RWPE1 (cell line): ENCODE results near the gene BBC3.

Experiments
- CTCF ChIA-PET: fragments of 350-600 bp; sonication (Branson Sonifier 250); formaldehyde crosslinking; extraction: SDS; loops from one replicate; lab custom pipeline; 2021; lab: Yijun Ruan, JAX
- POLR2A ChIA-PET: fragments of 400-600 bp; formaldehyde crosslinking; extraction: SDS; loops from one replicate; lab custom pipeline; 2020; ENCODE audit warnings: antibody characterized with exemption; ENCODE audit not compliant: low non-redundant PET; lab: Yijun Ruan, JAX
- DNase-seq: peaks from one replicate; pipeline ENCODE4 v3.0.0; 2012; ENCODE audit warnings: low spot score
- H3K27ac ChIP-seq: fragments of 450-650 bp; 2 replicates; pipeline ENCODE4 v1.5.1; 2017
- TF ChIP-seq, protein P1 (sequence below): fragments of 450-650 bp; conservative IDR thresholded peaks from 2 replicates; pipeline ENCODE4 v1.5.1; 2017; ENCODE audit warnings: low read depth, mild to moderate bottlenecking

Gene BBC3

DNA sequence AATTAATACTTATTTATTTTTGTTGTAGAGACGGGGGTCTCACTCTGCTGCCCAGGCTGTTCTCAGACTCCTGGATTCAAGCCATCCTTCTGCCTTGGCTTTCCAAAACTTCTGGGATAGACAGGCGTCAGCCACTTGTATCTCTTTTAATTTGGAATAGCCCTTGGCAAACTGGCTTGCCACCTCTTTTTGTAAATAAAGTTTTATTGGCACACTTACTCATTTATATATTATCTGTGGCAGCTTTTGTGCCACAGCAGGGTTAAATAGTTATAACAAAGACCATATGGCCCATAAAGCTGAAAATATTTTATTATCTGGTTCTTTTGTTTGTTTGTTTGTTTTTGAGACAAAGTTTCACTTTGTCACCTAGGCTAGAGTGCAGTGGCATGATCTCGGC, 30.5 kb downstream of the BBC3 start:
- H3K27ac ChIP-seq: no peak overlapping the region
- POLR2A ChIA-PET: no interaction called here
- no peak for DNase-seq
- TF ChIP-seq, protein P1, sequence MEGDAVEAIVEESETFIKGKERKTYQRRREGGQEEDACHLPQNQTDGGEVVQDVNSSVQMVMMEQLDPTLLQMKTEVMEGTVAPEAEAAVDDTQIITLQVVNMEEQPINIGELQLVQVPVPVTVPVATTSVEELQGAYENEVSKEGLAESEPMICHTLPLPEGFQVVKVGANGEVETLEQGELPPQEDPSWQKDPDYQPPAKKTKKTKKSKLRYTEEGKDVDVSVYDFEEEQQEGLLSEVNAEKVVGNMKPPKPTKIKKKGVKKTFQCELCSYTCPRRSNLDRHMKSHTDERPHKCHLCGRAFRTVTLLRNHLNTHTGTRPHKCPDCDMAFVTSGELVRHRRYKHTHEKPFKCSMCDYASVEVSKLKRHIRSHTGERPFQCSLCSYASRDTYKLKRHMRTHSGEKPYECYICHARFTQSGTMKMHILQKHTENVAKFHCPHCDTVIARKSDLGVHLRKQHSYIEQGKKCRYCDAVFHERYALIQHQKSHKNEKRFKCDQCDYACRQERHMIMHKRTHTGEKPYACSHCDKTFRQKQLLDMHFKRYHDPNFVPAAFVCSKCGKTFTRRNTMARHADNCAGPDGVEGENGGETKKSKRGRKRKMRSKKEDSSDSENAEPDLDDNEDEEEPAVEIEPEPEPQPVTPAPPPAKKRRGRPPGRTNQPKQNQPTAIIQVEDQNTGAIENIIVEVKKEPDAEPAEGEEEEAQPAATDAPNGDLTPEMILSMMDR: no peak
- CTCF ChIA-PET: interaction anchor here (0.6 kb wide), 1 partner anchor 11 kb away, joined by 3 read pairs; no protein-coding TSS in a partner anchor

DNA sequence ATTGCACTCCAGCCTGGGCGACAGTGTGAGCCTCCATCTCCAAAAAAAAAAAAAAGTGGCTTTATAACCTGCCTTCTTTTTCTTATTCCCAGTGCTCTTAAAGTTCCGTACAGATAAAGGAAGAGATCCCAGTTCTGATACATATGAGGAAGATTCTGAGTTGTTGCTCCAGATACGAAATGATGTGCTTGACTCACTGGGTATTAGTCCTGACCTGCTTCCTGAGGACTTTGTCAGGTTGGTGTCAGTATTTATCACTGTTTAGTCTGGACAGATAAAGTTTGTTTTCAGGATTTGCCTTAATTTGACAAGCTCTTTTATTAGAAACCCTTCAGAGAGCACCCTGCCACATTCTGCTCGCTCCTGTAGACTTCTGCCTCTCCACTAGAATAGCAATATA, 33.9 kb downstream of the BBC3 start:
- ChIA-PET CTCF (interaction anchor here (0.7 kb wide), 2 partner anchors 112 to 267 kb away, joined by 3 to 5 read pairs; no protein-coding TSS in a partner anchor), POLR2A (no interaction called here)
- H3K27ac ChIP-seq: no peak overlapping the region; the same call in 1 of the 2 replicates
- TF ChIP-seq, protein P1: no peak
- no peak for DNase-seq

DNA sequence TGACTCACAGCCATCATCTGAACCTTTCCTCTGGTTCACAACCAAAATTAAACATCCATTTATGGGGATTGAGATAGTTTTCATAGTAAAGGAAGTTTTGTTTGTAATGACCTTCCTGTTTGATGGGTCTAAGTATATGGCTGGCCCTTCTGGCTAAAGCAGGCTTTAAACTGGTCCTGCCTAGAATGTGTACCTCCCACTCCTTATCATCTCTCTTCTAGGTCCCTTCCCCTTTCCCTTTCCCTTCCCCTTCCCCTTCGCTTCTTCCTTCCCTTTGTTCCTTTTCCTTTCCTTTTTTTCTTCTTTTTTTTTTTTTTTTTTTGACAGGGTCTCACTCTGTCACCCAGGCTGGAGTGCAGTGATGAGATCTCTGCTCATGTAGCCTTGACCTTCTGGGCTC, 35.6 kb downstream of the BBC3 start:
- CTCF ChIA-PET: interaction anchor here (0.6 kb wide), 1 partner anchor 196 kb away, joined by 3 read pairs; no protein-coding TSS in a partner anchor
- POLR2A ChIA-PET: no interaction called here

DNA sequence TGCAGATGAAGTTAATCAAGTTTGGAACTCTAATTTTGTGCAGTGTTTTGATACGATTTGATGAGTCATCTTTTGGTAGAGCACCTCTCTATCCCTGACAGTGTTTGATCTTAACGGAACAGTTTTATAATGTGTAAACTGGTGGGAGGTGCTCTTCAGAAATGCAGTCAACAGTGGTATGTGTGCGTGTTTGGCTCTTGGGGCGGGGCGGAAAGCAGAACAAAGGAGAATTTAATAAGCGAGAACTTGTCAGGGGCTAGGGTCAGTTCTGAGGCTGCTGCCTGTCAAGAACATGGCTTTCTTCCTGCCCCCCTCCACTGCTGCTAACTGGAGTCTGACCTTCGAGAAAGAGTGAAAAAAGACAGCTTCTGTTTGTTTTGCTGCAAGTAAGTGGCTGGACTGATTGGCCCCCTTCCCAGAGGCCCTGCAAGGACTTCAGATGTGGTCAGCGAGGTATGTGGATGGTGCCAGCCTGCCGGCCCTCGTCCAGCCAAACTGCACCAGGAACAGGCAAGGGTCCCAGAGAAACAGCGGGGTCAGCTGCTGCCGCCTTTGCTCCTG, 40.8 kb downstream of the BBC3 start:
- ChIA-PET CTCF (interaction anchor here (0.7 to 1.1 kb wide), 2 partner anchors 20 to 28 kb away, joined by 5 read pairs; no protein-coding TSS in a partner anchor), POLR2A (no interaction called here)
- TF ChIP-seq, protein P1: no peak
- DNase-seq: peak; percentile 14
- H3K27ac ChIP-seq: peak overlapping the region; percentile 62

More for the DNA sequence above, 35.6 kb downstream of the BBC3 start:
- TF ChIP-seq, protein P1: no peak
- DNase-seq: no peak
- no peak overlapping the region for H3K27ac ChIP-seq

DNA sequence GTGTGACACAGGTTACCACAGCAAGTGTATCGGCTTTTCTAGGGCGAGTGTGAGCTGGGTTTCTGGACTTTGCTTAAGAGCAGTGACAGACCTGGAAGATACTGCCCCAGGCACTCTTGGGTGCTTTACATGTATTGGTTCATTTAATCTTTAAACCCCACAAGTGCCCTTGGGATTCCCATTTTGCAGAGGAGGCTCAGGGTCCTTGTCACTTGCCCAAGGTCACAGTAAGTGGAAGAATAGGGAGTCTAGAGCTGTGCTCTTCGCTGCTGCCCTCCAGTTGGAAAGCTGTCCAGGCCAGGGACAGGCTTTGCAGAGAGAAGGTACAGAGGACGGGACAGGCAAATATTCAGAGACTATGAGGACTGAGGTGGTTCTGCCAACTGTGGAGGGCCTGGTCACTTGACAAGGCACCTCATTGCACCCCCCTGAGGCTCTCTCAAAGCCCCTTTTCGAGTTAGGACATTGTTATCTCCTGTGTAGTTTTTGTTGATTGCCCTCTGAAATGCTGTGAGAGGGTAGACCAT, 42.4 kb downstream of the BBC3 start:
- POLR2A ChIA-PET: interaction anchor here (0.5 kb wide), 1 partner anchor 74 kb away, joined by 3 read pairs; no protein-coding TSS in a partner anchor
- TF ChIP-seq, protein P1: no peak
- H3K27ac ChIP-seq: peak overlapping the region; percentile 54
- DNase-seq: no peak
- CTCF ChIA-PET: no interaction called here

DNA sequence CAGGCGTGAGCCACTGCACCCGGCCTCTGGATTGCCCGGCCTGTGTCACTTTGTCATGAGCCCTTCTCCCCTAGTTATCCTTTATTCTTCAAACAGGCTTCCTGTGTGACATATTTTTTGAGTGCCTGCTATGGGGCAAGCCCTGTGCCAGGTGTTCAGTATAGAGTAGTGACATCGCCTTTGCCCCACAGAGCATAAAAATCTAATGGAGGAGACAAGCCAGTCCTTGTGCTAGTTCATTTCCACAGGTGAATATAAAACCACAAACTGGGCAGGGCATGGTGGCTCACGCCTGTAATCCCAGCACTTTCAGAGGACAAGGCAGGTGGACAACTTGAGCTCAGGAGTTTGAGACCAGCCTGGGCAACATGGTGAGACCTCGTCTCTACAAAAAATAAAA, 43.2 kb downstream of the BBC3 start:
- DNase-seq: no peak
- POLR2A ChIA-PET: interaction anchor here (0.5 to 0.7 kb wide), 2 partner anchors 74 to 222 kb away, joined by 3 to 5 read pairs; no protein-coding TSS in a partner anchor
- TF ChIP-seq, protein P1: no peak
- H3K27ac ChIP-seq: peak overlapping the region; percentile 54
- CTCF ChIA-PET: interaction anchor here (0.6 to 0.7 kb wide), 3 partner anchors 22 to 1495 kb away, joined by 3 to 4 read pairs (median 3); partner anchors contain the start of gene QPCTL
